Neural progenitor cell (in vitro differentiated cells): Measurements from ENCODE around the gene ANKRD35. TPM values are rescaled to one million over a fixed set of nuclear protein-coding genes. Genes with fewer than 3 reads are reported as not detected.
A peak's percentile ranks its signal among the peaks of the same experiment; 100 is the strongest.

Experiments
- DNase-seq: peaks from one replicate; pipeline ENCODE4 v3.0.0-alpha.2; 2016; ENCODE audit warnings: low spot score
- H2AFZ ChIP-seq: fragments of 200-600 bp; sonication (generic); replicated peaks from 2 replicates; pipeline ENCODE4 v1.6.1; 2016; ENCODE audit warnings: antibody characterized with exemption
- H3F3A ChIP-seq: fragments of 200-600 bp; sonication (generic); 2 replicates; pipeline ENCODE4 v1.6.1; 2016; ENCODE audit warnings: antibody characterized with exemption, low read depth
- H3K27ac ChIP-seq: fragments of 200-600 bp; sonication (generic); 2 replicates; pipeline ENCODE4 v1.5.1; 2016; ENCODE audit warnings: mild to moderate bottlenecking
- H3K27me3 ChIP-seq: fragments of 200-600 bp; sonication (generic); 2 replicates; pipeline ENCODE4 v1.6.1; 2016; ENCODE audit warnings: mild to moderate bottlenecking, moderate library complexity
- H3K36me3 ChIP-seq: fragments of 200-600 bp; sonication (generic); 2 replicates; pipeline ENCODE4 v1.5.1; 2016
- H3K4me1 ChIP-seq: fragments of 200-600 bp; sonication (generic); 2 replicates; pipeline ENCODE4 v1.6.1; 2016; ENCODE audit warnings: mixed run types
- H3K4me2 ChIP-seq: fragments of 200-600 bp; sonication (generic); 2 replicates; pipeline ENCODE4 v1.6.1; 2016
- H3K4me3 ChIP-seq: fragments of 200-600 bp; sonication (generic); 2 replicates; pipeline ENCODE4 v1.5.1; 2016
- H3K79me2 ChIP-seq: fragments of 200-600 bp; sonication (generic); 2 replicates; pipeline ENCODE4 v1.6.1; 2016; ENCODE audit warnings: low read depth
- H3K9ac ChIP-seq: fragments of 200-600 bp; sonication (generic); 2 replicates; pipeline ENCODE4 v1.6.1; 2016
- H3K9me3 ChIP-seq: fragments of 200-600 bp; sonication (generic); 2 replicates; pipeline ENCODE4 v1.5.1; 2016; ENCODE audit warnings: low read depth
- H4K20me1 ChIP-seq: fragments of 200-600 bp; sonication (generic); 2 replicates; pipeline ENCODE4 v1.6.1; 2016; ENCODE audit warnings: low read depth
- H3K27ac Mint-ChIP-seq: 3 replicates; pipeline ENCODE4 v1.8.0; 2021; ENCODE audit warnings: mixed read lengths
- H3K27me3 Mint-ChIP-seq: 2 replicates; pipeline ENCODE4 v1.8.0; 2022; ENCODE audit warnings: low read depth, mild to moderate bottlenecking, inconsistent platforms, moderate library complexity, mixed read lengths; ENCODE audit not compliant: insufficient read depth
- H3K36me3 Mint-ChIP-seq: 3 replicates; pipeline ENCODE4 v1.8.0; 2021; ENCODE audit warnings: mixed read lengths
- H3K4me1 Mint-ChIP-seq: 3 replicates; pipeline ENCODE4 v1.8.0; 2021; ENCODE audit warnings: mixed read lengths
- H3K4me3 Mint-ChIP-seq: 3 replicates; pipeline ENCODE4 v1.8.0; 2021; ENCODE audit warnings: mild to moderate bottlenecking, moderate library complexity, mixed read lengths
- H3K9me3 Mint-ChIP-seq: 3 replicates; pipeline ENCODE4 v1.8.0; 2020; ENCODE audit warnings: mixed read lengths
- EZH2 ChIP-seq: fragments of 200-600 bp; sonication (generic); IDR thresholded peaks from 2 replicates; pipeline ENCODE4 v1.6.1; 2017; ENCODE audit warnings: antibody characterized with exemption, mild to moderate bottlenecking, moderate library complexity
- EZH2phosphoT487 ChIP-seq: fragments of 200-600 bp; sonication (generic); IDR thresholded peaks from 2 replicates; pipeline ENCODE4 v1.6.1; 2017; ENCODE audit warnings: antibody characterized with exemption
- total RNA-seq: library from RNA; depleted of rRNA; stranded (reverse); fragments of >200 nt; gene quantifications from 2 replicates; pipeline ENCODE4 v1.2.3, GENCODE V29; 2015; ENCODE audit warnings: low replicate concordance
- TF ChIP-seq, protein P1 (sequence below): fragments of 200-600 bp; sonication (generic); IDR thresholded peaks from 2 replicates; pipeline ENCODE4 v1.5.1; 2017; ENCODE audit warnings: antibody characterized with exemption, mild to moderate bottlenecking

Gene ANKRD35
- total RNA-seq, 1 donor from 2014 or later, result 1.1 TPM

DNA sequence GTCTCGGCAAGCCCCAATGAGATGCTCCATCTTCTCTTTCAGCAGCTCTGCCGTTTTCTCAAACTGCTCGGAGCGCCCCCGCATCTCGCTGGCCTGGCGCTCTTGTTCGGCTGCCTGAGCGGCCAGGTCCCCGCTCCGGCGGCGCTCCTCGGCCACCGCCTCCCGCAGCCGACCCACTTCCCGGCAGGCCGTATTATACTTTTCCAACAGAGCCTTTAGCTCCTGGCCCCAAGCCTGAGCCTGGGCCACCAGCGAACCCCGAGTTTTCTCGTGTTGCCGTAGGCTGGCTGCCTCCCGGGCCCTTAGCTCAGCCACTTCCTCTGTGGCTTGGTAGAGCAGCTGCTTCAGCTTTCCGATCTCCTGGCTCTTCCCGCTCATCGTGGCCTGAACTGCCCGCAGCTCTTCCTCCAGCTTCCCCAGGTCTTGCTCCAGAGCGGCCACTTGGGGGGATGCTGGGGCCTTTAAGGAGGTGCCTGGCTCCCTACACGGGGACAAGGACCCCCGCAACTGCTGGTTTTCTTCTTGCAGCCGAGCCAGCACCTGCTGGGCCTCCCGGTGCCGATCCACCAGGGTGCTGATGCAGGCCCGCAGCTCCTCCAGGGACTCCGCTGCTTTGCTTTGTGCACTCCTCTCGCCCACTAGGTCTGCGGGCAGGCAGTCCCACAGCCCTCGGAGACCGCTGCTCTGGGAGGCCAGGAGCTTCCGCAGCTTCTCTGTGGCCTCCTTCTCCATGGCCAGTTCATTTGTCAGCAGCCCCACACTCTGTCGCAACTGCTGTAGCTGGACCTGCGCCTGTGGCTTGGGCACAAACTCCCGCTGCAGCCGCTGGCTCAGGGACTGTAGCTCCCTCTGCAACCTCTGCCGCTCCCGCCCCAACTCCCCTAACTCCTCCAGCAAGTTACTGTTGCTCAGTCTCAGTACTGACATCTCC lies 13.4 kb downstream of the ANKRD35 start:
- H3K27ac Mint-ChIP-seq, result peak overlapping the region; percentile 21
- H3K36me3 ChIP-seq, result no peaks in the 10 kb centered on the region
- peaks cover 23% of the 10 kb centered on the region for H3K27me3 Mint-ChIP-seq
- no peaks in the 10 kb centered on the region for H3F3A ChIP-seq
- H3K9ac ChIP-seq, result no peak overlapping the region
- H2AFZ ChIP-seq, result peak overlapping the region; percentile 96
- no peak overlapping the region for H3K27ac ChIP-seq
- H3K79me2 ChIP-seq, result no peaks in the 10 kb centered on the region
- no peaks in the 10 kb centered on the region for H3K9me3 ChIP-seq
- H3K4me1 Mint-ChIP-seq, result peaks cover 17% of the 10 kb centered on the region
- TF ChIP-seq EZH2phosphoT487 (no peak), EZH2 (no peak)
- TF ChIP-seq, protein P1, sequence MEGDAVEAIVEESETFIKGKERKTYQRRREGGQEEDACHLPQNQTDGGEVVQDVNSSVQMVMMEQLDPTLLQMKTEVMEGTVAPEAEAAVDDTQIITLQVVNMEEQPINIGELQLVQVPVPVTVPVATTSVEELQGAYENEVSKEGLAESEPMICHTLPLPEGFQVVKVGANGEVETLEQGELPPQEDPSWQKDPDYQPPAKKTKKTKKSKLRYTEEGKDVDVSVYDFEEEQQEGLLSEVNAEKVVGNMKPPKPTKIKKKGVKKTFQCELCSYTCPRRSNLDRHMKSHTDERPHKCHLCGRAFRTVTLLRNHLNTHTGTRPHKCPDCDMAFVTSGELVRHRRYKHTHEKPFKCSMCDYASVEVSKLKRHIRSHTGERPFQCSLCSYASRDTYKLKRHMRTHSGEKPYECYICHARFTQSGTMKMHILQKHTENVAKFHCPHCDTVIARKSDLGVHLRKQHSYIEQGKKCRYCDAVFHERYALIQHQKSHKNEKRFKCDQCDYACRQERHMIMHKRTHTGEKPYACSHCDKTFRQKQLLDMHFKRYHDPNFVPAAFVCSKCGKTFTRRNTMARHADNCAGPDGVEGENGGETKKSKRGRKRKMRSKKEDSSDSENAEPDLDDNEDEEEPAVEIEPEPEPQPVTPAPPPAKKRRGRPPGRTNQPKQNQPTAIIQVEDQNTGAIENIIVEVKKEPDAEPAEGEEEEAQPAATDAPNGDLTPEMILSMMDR, result no peak
- H3K36me3 Mint-ChIP-seq, result no peaks in the 10 kb centered on the region
- no peaks in the 10 kb centered on the region for H3K9me3 Mint-ChIP-seq
- H3K4me1 ChIP-seq, result peaks cover 5% of the 10 kb centered on the region
- peak; percentile 48 for DNase-seq
- H3K4me3 Mint-ChIP-seq, result peak overlapping the region; percentile 69
- H3K4me2 ChIP-seq, result peak overlapping the region; percentile 70
- no peaks in the 10 kb centered on the region for H4K20me1 ChIP-seq
- peak overlapping the region; percentile 34 for H3K4me3 ChIP-seq
- peaks cover 7% of the 10 kb centered on the region for H3K27me3 ChIP-seq

DNA sequence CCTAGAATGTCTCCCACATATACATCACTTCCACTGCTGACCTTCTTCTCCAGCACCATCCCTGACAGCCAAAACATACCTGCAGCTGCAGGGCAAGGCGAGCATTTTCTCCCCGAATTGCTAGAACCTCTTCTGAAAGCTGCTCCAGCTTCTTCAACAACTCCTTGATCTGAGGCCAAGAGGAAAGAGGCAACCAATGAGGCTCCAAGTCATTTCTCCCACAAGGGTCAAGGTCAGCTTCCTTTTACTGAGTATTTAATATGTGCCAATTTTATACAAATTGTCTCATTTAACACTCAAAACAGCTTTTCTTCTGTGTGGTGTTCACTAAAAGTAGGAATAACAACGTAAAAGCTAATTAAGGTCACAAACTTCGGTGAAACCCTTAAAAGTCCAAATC lies 17.4 kb downstream of the ANKRD35 start:
- Mint-ChIP-seq H3K36me3 (no peaks in the 10 kb centered on the region), H3K9me3 (no peaks in the 10 kb centered on the region), H3K4me3 (no peak overlapping the region), H3K4me1 (peaks cover 17% of the 10 kb centered on the region), H3K27ac (no peak overlapping the region), H3K27me3 (peaks cover 27% of the 10 kb centered on the region)
- Histone ChIP-seq H3K36me3 (no peaks in the 10 kb centered on the region), H3K9ac (no peak overlapping the region), H3K4me2 (no peak overlapping the region), H3K79me2 (no peaks in the 10 kb centered on the region), H3K27me3 (peaks cover 6% of the 10 kb centered on the region), H3K4me3 (no peak overlapping the region), H3K27ac (no peak overlapping the region), H4K20me1 (no peaks in the 10 kb centered on the region), H2AFZ (no peak overlapping the region), H3F3A (no peaks in the 10 kb centered on the region), H3K4me1 (peaks cover 5% of the 10 kb centered on the region), H3K9me3 (no peaks in the 10 kb centered on the region)
- DNase-seq, result no peak
- TF ChIP-seq, protein P1, result no peak
- TF ChIP-seq EZH2phosphoT487 (no peak), EZH2 (no peak)

DNA sequence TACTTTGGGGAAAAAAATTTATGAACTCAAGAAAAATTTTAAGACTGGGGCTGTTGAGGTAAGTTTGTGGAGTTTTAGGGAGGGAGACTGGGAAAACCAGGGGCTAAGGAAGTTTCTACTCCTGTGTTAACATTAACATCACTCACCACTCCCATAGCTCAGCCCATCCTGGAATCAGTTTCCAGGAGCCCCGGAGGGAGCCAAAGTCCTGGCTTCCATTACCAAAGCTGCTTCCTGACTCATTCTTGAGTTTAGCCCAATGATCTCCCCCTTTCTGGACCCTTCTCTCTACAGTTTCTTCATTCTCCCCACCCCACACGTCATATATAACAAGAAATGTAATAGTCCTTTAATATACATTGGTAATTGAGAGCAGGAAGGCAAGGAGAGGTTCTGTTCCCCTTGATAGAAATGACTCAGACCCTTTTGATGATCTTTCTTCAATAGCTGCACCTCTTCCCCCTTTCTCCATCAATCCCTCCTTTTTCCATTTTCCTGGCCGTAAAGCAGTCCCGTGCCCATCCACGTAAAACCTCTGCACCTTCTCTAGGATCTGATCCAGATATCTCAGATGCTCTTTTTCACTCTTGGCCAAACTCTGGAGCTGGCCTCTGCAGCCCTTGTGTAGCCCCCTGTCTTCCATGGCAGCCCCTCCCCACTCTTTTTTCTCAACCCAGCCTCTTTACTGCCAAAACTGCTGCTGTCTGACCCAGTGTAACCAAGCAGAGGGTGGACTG lies 22.2 kb downstream of the ANKRD35 start:
- no peaks in the 10 kb centered on the region for H4K20me1 ChIP-seq
- H3K4me2 ChIP-seq, result no peak overlapping the region
- no peaks in the 10 kb centered on the region for H3K36me3 Mint-ChIP-seq
- no peak for DNase-seq
- no peaks in the 10 kb centered on the region for H3K9me3 ChIP-seq
- H3K4me1 Mint-ChIP-seq, result peaks cover 7% of the 10 kb centered on the region
- H3K27ac ChIP-seq, result no peak overlapping the region
- no peaks in the 10 kb centered on the region for H3K4me1 ChIP-seq
- H3F3A ChIP-seq, result peaks cover 16% of the 10 kb centered on the region
- H2AFZ ChIP-seq, result peak overlapping the region; percentile 47
- no peaks in the 10 kb centered on the region for H3K79me2 ChIP-seq
- H3K27me3 ChIP-seq, result no peaks in the 10 kb centered on the region
- H3K27ac Mint-ChIP-seq, result no peak overlapping the region
- H3K4me3 Mint-ChIP-seq, result no peak overlapping the region
- peaks cover 13% of the 10 kb centered on the region for H3K27me3 Mint-ChIP-seq
- H3K9ac ChIP-seq, result no peak overlapping the region
- H3K4me3 ChIP-seq, result no peak overlapping the region
- TF ChIP-seq EZH2, result no peak
- TF ChIP-seq, protein P1, result no peak
- TF ChIP-seq EZH2phosphoT487, result no peak
- no peaks in the 10 kb centered on the region for H3K36me3 ChIP-seq
- no peaks in the 10 kb centered on the region for H3K9me3 Mint-ChIP-seq
